Stomach (tissue), 4 donors: ENCODE data around the gene CCL17.

Experiments
- POLR2AphosphoS5 ChIP-seq, 3 donors: sonication (generic); formaldehyde crosslinking; IDR thresholded peaks; one replicate each; pipeline ENCODE4 v1.6.1; 2016; ENCODE audit warnings: antibody characterized with exemption in 3 of 3
- TF ChIP-seq, protein P1 (sequence below), 7 experiments: fragments of 450-650 bp in 4 of 7; fragments of 200-600 bp in 3 of 7; sonication (generic) in 3 of 7; IDR thresholded peaks; one replicate each; pipeline ENCODE4 v1.5.1; 2016 to 2019; ENCODE audit warnings: antibody characterized with exemption in 7 of 7, control low read depth in 2 of 7, mild to moderate bottlenecking in 1 of 7

DNA sequence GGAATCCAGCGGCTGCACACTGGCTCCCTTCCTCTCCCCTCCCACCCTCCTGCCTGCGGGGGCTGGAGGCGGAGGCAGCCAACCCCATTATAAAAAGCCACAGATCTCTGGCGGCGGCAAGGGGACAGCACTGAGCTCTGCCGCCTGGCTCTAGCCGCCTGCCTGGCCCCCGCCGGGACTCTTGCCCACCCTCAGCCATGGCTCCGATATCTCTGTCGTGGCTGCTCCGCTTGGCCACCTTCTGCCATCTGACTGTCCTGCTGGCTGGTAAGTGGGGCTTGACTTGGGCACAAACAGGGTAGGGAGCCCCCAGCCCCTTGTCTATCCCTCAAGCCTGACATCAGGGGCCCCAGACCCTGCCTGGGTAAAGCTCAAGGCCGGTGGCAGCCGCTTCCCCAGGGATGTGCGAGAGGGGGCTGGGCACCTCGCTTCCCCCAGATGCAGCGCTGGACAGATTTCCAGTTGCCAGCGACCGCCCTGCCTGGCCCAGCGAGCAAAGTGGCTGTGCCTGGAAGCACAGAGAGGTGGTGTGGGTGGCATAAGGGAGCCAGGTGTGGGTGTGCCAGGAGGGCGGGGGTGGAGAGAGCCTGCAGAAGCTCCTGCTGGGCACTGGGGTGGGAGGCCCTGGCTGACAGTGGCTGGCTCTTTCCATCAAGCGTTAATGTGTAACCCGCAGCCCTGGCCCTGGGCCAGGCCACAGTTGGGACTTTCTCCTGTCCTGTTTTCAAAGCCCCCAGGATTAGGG lies 32.0 kb upstream of the CCL17 start, which contains the start of gene CX3CL1:
- TF ChIP-seq, protein P1, sequence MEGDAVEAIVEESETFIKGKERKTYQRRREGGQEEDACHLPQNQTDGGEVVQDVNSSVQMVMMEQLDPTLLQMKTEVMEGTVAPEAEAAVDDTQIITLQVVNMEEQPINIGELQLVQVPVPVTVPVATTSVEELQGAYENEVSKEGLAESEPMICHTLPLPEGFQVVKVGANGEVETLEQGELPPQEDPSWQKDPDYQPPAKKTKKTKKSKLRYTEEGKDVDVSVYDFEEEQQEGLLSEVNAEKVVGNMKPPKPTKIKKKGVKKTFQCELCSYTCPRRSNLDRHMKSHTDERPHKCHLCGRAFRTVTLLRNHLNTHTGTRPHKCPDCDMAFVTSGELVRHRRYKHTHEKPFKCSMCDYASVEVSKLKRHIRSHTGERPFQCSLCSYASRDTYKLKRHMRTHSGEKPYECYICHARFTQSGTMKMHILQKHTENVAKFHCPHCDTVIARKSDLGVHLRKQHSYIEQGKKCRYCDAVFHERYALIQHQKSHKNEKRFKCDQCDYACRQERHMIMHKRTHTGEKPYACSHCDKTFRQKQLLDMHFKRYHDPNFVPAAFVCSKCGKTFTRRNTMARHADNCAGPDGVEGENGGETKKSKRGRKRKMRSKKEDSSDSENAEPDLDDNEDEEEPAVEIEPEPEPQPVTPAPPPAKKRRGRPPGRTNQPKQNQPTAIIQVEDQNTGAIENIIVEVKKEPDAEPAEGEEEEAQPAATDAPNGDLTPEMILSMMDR (IDR thresholded peaks at IDR 0.05), result no peak
- TF ChIP-seq POLR2AphosphoS5 (IDR thresholded peaks at IDR 0.05), result peak; percentile 53 to 83 (median 71)
